HepG2 (cell line): ENCODE results near the gene NUDT9. TPM values are rescaled to one million over a fixed set of nuclear protein-coding genes. Genes with fewer than 3 reads are reported as not detected.
A peak's percentile ranks its signal among the peaks of the same experiment; 100 is the strongest.

Experiments
- FOXK1 ChIP-seq: sonication (generic); formaldehyde crosslinking; IDR thresholded peaks from 2 replicates; pipeline ENCODE4 v1.4.0; 2020; ENCODE audit warnings: low read depth, missing genetic modification reagents, borderline replicate concordance
- FOXM1 ChIP-seq: sonication (generic); formaldehyde crosslinking; IDR thresholded peaks from 2 replicates; pipeline ENCODE4 v1.5.0; 2020; ENCODE audit warnings: missing genetic modification reagents
- KDM5B ChIP-seq: sonication (generic); formaldehyde crosslinking; IDR thresholded peaks from 2 replicates; pipeline ENCODE4 v1.4.0; 2020; ENCODE audit warnings: missing genetic modification reagents, mild to moderate bottlenecking, borderline replicate concordance
- MBNL3 ChIP-seq: fragments of 250-450 bp; sonication (Bioruptor Pico); conservative IDR thresholded peaks from 2 replicates; pipeline ENCODE4 v1.8.0; 2022; ENCODE audit warnings: mild to moderate bottlenecking, inconsistent platforms
- MTA1 ChIP-seq: sonication (generic); formaldehyde crosslinking; IDR thresholded peaks from 2 replicates; pipeline ENCODE4 v1.4.0; 2020; ENCODE audit warnings: missing genetic modification reagents, mild to moderate bottlenecking, borderline replicate concordance
- NBN ChIP-seq: fragments of 450-650 bp; conservative IDR thresholded peaks from 2 replicates; pipeline ENCODE4 v1.6.1; 2017
- SALL1 ChIP-seq: sonication (generic); formaldehyde crosslinking; IDR thresholded peaks from 2 replicates; pipeline ENCODE4 v1.8.0; 2022; ENCODE audit warnings: mild to moderate bottlenecking, missing genetic modification reagents
- TAF1 ChIP-seq: sonication (generic); formaldehyde crosslinking; IDR thresholded peaks from 2 replicates; pipeline ENCODE4 v1.4.0; 2020; ENCODE audit warnings: missing genetic modification reagents
- TCF12 ChIP-seq, 2 experiments: fragments of 450-650 bp in 1 of 2; sonication (generic) in 1 of 2; formaldehyde crosslinking in 1 of 2; IDR thresholded peaks; 2 replicates each; pipeline versions ENCODE4 v1.6.1 to v1.8.0; 2017 to 2022; ENCODE audit warnings: antibody characterized with exemption in 1 of 2, mild to moderate bottlenecking in 1 of 2, missing genetic modification reagents in 1 of 2, moderate library complexity in 1 of 2
- ZMYM3 ChIP-seq: sonication (generic); formaldehyde crosslinking; IDR thresholded peaks from 2 replicates; pipeline ENCODE4 v1.5.1; 2020; ENCODE audit warnings: mild to moderate bottlenecking, missing genetic modification reagents
- ZNF10 ChIP-seq: sonication (generic); formaldehyde crosslinking; IDR thresholded peaks from 2 replicates; pipeline ENCODE4 v1.4.0; 2020; ENCODE audit warnings: mild to moderate bottlenecking, low read depth, missing genetic modification reagents, borderline replicate concordance
- ZNF101 ChIP-seq: sonication (generic); formaldehyde crosslinking; IDR thresholded peaks from 2 replicates; pipeline ENCODE4 v1.4.0; 2020; ENCODE audit warnings: mild to moderate bottlenecking, low read depth, missing genetic modification reagents, borderline replicate concordance
- ZNF30 ChIP-seq: sonication (generic); formaldehyde crosslinking; IDR thresholded peaks from 2 replicates; pipeline ENCODE4 v1.5.0; 2020; ENCODE audit warnings: mild to moderate bottlenecking, missing genetic modification reagents
- ZNF431 ChIP-seq: sonication (generic); formaldehyde crosslinking; IDR thresholded peaks from 2 replicates; pipeline ENCODE4 v1.9.0; 2022; ENCODE audit warnings: missing genetic modification reagents, low read depth, mild to moderate bottlenecking, borderline replicate concordance
- ZNF614 ChIP-seq: IDR thresholded peaks from 2 replicates; pipeline ENCODE4 v1.6.1; 2018; ENCODE audit warnings: missing biosample characterization, missing genetic modification reagents, inconsistent platforms, borderline replicate concordance
- ZNF670 ChIP-seq: sonication (generic); formaldehyde crosslinking; IDR thresholded peaks from 2 replicates; pipeline ENCODE4 v1.8.0; 2022; ENCODE audit warnings: mild to moderate bottlenecking, missing genetic modification reagents, borderline replicate concordance
- polyA plus RNA-seq, 8 experiments: library from polyadenylated mRNA; depleted of rRNA in 3 of 8; stranded (reverse) in 7 of 8; unstranded in 1 of 8; fragments of >200 nt; fragmentation: Illumina TruSeq in 4 of 8; extraction: Trizol in 4 of 8; gene quantifications; 2 replicates each; pipeline versions ENCODE4 v1.2.1 to v1.2.3, GENCODE V29; 2011 to 2016; ENCODE audit warnings: low read depth in 4 of 8, missing spikeins in 1 of 8, mixed read lengths in 1 of 8; ENCODE audit not compliant: insufficient read depth in 1 of 8
- total RNA-seq, 5 experiments: library from RNA; depleted of rRNA; stranded (reverse); fragments of >200 nt; fragmentation: Illumina TruSeq; extraction: Trizol; gene quantifications; 2 replicates each; pipeline ENCODE4 v1.2.3, GENCODE V29; 2016; ENCODE audit warnings: low read depth in 1 of 5
- TF ChIP-seq, protein P1 (sequence below): sonication (generic); formaldehyde crosslinking; IDR thresholded peaks from 2 replicates; pipeline ENCODE4 v1.4.0; 2020; ENCODE audit warnings: missing genetic modification reagents
- TF ChIP-seq, protein P2 (sequence below): sonication (generic); formaldehyde crosslinking; IDR thresholded peaks from 2 replicates; pipeline ENCODE4 v1.4.0; 2020; ENCODE audit warnings: missing genetic modification reagents
- TF ChIP-seq, protein P3 (sequence below), 2 experiments: IDR thresholded peaks; 2 replicates each; pipeline ENCODE4 v1.6.1; 2011 to 2012; ENCODE audit warnings: low read length in 2 of 2, borderline replicate concordance in 1 of 2, low read depth in 1 of 2, mild to moderate bottlenecking in 1 of 2, moderate library complexity in 1 of 2

NUDT9 gene
- total and polyA plus RNA-seq, 2 of the 13 experiments (the other 11 are each of a cell fraction or from before 2014, with no cell fraction given), result 10.4 to 12.3 TPM

DNA sequence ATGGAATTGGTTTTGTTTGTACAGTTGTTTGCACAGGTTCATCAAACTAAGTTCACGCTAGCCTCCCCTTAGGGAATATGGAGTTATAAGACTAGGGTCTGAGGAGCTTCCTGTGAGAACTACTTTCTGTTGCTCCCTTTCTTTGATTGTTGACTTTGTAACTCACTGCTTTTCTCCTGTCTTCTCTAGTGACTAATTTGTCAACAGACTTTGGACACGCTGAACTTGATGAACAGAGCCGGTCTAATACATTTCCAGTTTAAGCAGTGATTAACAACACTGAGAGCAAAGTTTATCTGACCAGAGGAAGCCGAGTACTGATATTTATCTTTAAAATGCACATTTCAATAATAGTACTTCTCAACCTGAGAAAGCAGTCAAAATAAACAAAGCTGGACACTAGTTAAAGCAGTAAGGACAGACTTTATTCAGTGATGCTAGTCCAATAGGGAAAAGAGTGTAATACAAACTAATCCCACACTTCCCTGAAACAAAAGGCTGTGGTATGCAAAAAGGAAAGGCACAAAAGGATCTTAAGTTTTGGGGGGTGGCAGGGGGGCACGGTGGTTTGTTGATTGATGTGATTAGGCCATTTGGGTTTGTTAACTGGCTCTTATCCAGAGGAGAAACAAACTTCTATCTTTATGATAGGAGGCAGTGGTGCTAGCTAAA is 2.7 kb upstream of the NUDT9 start (continued):
- TF ChIP-seq, protein P1, sequence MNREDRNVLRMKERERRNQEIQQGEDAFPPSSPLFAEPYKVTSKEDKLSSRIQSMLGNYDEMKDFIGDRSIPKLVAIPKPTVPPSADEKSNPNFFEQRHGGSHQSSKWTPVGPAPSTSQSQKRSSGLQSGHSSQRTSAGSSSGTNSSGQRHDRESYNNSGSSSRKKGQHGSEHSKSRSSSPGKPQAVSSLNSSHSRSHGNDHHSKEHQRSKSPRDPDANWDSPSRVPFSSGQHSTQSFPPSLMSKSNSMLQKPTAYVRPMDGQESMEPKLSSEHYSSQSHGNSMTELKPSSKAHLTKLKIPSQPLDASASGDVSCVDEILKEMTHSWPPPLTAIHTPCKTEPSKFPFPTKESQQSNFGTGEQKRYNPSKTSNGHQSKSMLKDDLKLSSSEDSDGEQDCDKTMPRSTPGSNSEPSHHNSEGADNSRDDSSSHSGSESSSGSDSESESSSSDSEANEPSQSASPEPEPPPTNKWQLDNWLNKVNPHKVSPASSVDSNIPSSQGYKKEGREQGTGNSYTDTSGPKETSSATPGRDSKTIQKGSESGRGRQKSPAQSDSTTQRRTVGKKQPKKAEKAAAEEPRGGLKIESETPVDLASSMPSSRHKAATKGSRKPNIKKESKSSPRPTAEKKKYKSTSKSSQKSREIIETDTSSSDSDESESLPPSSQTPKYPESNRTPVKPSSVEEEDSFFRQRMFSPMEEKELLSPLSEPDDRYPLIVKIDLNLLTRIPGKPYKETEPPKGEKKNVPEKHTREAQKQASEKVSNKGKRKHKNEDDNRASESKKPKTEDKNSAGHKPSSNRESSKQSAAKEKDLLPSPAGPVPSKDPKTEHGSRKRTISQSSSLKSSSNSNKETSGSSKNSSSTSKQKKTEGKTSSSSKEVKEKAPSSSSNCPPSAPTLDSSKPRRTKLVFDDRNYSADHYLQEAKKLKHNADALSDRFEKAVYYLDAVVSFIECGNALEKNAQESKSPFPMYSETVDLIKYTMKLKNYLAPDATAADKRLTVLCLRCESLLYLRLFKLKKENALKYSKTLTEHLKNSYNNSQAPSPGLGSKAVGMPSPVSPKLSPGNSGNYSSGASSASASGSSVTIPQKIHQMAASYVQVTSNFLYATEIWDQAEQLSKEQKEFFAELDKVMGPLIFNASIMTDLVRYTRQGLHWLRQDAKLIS (CRISPR knock-in tag), result no peak
- TF ChIP-seq FOXK1 (CRISPR knock-in tag), result peak; percentile 44; the same call in 1 of the 2 replicates
- no peak for TF ChIP-seq FOXM1
- TF ChIP-seq ZNF101, result no peak
- no peak for TF ChIP-seq KDM5B (CRISPR knock-in tag)
- no peak; the same call in 1 of the 2 replicates for TF ChIP-seq ZMYM3 (CRISPR knock-in tag)
- TF ChIP-seq TCF12 (IDR thresholded peaks at IDR 0.05), result no peak
- no peak for TF ChIP-seq TCF12 (CRISPR knock-in tag; IDR thresholded peaks at IDR 0.05)
- TF ChIP-seq, protein P2, sequence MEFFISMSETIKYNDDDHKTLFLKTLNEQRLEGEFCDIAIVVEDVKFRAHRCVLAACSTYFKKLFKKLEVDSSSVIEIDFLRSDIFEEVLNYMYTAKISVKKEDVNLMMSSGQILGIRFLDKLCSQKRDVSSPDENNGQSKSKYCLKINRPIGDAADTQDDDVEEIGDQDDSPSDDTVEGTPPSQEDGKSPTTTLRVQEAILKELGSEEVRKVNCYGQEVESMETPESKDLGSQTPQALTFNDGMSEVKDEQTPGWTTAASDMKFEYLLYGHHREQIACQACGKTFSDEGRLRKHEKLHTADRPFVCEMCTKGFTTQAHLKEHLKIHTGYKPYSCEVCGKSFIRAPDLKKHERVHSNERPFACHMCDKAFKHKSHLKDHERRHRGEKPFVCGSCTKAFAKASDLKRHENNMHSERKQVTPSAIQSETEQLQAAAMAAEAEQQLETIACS (CRISPR knock-in tag), result no peak
- TF ChIP-seq ZNF431 (CRISPR knock-in tag), result no peak
- no peak for TF ChIP-seq NBN
- TF ChIP-seq, protein P3, sequence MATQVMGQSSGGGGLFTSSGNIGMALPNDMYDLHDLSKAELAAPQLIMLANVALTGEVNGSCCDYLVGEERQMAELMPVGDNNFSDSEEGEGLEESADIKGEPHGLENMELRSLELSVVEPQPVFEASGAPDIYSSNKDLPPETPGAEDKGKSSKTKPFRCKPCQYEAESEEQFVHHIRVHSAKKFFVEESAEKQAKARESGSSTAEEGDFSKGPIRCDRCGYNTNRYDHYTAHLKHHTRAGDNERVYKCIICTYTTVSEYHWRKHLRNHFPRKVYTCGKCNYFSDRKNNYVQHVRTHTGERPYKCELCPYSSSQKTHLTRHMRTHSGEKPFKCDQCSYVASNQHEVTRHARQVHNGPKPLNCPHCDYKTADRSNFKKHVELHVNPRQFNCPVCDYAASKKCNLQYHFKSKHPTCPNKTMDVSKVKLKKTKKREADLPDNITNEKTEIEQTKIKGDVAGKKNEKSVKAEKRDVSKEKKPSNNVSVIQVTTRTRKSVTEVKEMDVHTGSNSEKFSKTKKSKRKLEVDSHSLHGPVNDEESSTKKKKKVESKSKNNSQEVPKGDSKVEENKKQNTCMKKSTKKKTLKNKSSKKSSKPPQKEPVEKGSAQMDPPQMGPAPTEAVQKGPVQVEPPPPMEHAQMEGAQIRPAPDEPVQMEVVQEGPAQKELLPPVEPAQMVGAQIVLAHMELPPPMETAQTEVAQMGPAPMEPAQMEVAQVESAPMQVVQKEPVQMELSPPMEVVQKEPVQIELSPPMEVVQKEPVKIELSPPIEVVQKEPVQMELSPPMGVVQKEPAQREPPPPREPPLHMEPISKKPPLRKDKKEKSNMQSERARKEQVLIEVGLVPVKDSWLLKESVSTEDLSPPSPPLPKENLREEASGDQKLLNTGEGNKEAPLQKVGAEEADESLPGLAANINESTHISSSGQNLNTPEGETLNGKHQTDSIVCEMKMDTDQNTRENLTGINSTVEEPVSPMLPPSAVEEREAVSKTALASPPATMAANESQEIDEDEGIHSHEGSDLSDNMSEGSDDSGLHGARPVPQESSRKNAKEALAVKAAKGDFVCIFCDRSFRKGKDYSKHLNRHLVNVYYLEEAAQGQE (IDR thresholded peaks at IDR 0.05; ENCODE audit: borderline replicate concordance in 1 of 2, low read depth in 1 of 2, low read length in 2 of 2), result no peak
- peak; percentile 84 for TF ChIP-seq ZNF614
- no peak for TF ChIP-seq ZNF670 (CRISPR knock-in tag)
- TF ChIP-seq TAF1 (CRISPR knock-in tag), result no peak
- TF ChIP-seq ZNF30, result no peak
- TF ChIP-seq MBNL3 (CRISPR knock-in tag), result no peak
- TF ChIP-seq MTA1, result no peak; the same call in 1 of the 2 replicates
- peak; percentile 69; the same call in 1 of the 2 replicates for TF ChIP-seq SALL1 (CRISPR knock-in tag)
- TF ChIP-seq ZNF10 (CRISPR knock-in tag), result no peak
